ENCODE results near the gene CCDC179.

Gene CCDC179

GRCh38 chr11:22860241-22860640 is at the start of gene CCDC179:
TSS of gene CCDC179 (minus strand) at chr11:22860474. CDS start at chr11:22860421, 53 bp downstream.
- DNase-seq, result no peak

- no peak for DNase-seq
Observed at GRCh38 chr11:22903782-22904181, 43.5 kb upstream of the CCDC179 start.

- DNase-seq, result no peak
Observed at GRCh38 chr11:22901603-22902002, 41.3 kb upstream of the CCDC179 start.

GRCh38 chr11:22900764-22901486 is 40.7 kb upstream of the CCDC179 start:
- no peak for DNase-seq

- no peak for DNase-seq
Observed at GRCh38 chr11:22898036-22898435, 37.8 kb upstream of the CCDC179 start.

- DNase-seq, result no peak
Observed at GRCh38 chr11:22890227-22890626, 30.0 kb upstream of the CCDC179 start.

- DNase-seq, result no peak
Observed at GRCh38 chr11:22884217-22884616, 23.9 kb upstream of the CCDC179 start.

GRCh38 chr11:22879630-22880029 is 19.4 kb upstream of the CCDC179 start:
- no peak for DNase-seq

- DNase-seq, result no peak
Observed at GRCh38 chr11:22878604-22879003, 18.3 kb upstream of the CCDC179 start.

GRCh38 chr11:22878039-22878438 is 17.8 kb upstream of the CCDC179 start:
- no peak for DNase-seq

GRCh38 chr11:22875869-22876473 is 15.7 kb upstream of the CCDC179 start:
- DNase-seq, result no peak

GRCh38 chr11:22869325-22869724 is 9.1 kb upstream of the CCDC179 start:
- DNase-seq, result no peak

- DNase-seq, result no peak
Observed at GRCh38 chr11:22859756-22860155, 518 bp downstream of the CCDC179 start.

GRCh38 chr11:22851477-22851876 is 8.8 kb downstream of the CCDC179 start:
- no peak for DNase-seq

- no peak for DNase-seq
Observed at GRCh38 chr11:22846726-22847125, 13.5 kb downstream of the CCDC179 start.

- DNase-seq, result no peak
Observed at GRCh38 chr11:22832315-22833015, 27.8 kb downstream of the CCDC179 start.

- DNase-seq, result no peak
Observed at GRCh38 chr11:22830082-22830414, 30.2 kb downstream of the CCDC179 start.

GRCh38 chr11:22829231-22830081 is 30.8 kb downstream of the CCDC179 start, which contains the start of gene SVIP:
TSS of gene SVIP (minus strand) at chr11:22829801. CDS start at chr11:22829748, 53 bp downstream.
- no peak for DNase-seq

- no peak for DNase-seq
Observed at GRCh38 chr11:22828373-22828772, 31.9 kb downstream of the CCDC179 start.

GRCh38 chr11:22822203-22822602 is 38.1 kb downstream of the CCDC179 start:
- DNase-seq, result no peak

- no peak for DNase-seq
Observed at GRCh38 chr11:22809893-22810292, 50.4 kb downstream of the CCDC179 start.

- no peak for DNase-seq
Observed at GRCh38 chr11:22808571-22809197, 51.6 kb downstream of the CCDC179 start.
